IPS-20b (cell line): ENCODE data around the gene ZNF397.

ENCODE experiments used
- H3K27ac ChIP-seq: one replicate; pipeline ENCODE4 v1.5.1; 2013; ENCODE audit warnings: low read length
- H3K27me3 ChIP-seq: 2 replicates; pipeline ENCODE4 v1.6.1; 2013; ENCODE audit warnings: mild to moderate bottlenecking, low read length, inconsistent platforms; ENCODE audit not compliant: insufficient read depth
- H3K36me3 ChIP-seq: 2 replicates; pipeline ENCODE4 v1.6.1; 2013; ENCODE audit warnings: low read depth, mild to moderate bottlenecking, inconsistent platforms, low read length, moderate library complexity; ENCODE audit not compliant: insufficient read depth
- H3K4me1 ChIP-seq: 2 replicates; pipeline ENCODE4 v1.6.1; 2013; ENCODE audit warnings: mild to moderate bottlenecking, control low read depth, inconsistent platforms, low read length, moderate library complexity; ENCODE audit not compliant: insufficient read depth
- H3K4me3 ChIP-seq: 2 replicates; pipeline ENCODE4 v1.5.1; 2013; ENCODE audit warnings: mild to moderate bottlenecking, low read length, inconsistent platforms
- H3K9ac ChIP-seq: 2 replicates; pipeline ENCODE4 v1.6.1; 2013; ENCODE audit warnings: low read depth, mild to moderate bottlenecking, inconsistent platforms, low read length, moderate library complexity
- H3K9me3 ChIP-seq: 2 replicates; pipeline ENCODE4 v1.6.1; 2013; ENCODE audit warnings: mild to moderate bottlenecking, low read depth, low read length, inconsistent platforms; ENCODE audit not compliant: insufficient read depth

ZNF397 gene

GRCh38 chr18:35303610-35304009 is 62.8 kb downstream of the ZNF397 start:
- Histone ChIP-seq H3K9ac (no peak overlapping the region), H3K9me3 (peaks cover 75% of the 10 kb centered on the region), H3K27me3 (no peaks in the 10 kb centered on the region), H3K36me3 (peaks cover 72% of the 10 kb centered on the region), H3K4me3 (no peak overlapping the region), H3K4me1 (no peaks in the 10 kb centered on the region), H3K27ac (no peak overlapping the region)

DNA sequence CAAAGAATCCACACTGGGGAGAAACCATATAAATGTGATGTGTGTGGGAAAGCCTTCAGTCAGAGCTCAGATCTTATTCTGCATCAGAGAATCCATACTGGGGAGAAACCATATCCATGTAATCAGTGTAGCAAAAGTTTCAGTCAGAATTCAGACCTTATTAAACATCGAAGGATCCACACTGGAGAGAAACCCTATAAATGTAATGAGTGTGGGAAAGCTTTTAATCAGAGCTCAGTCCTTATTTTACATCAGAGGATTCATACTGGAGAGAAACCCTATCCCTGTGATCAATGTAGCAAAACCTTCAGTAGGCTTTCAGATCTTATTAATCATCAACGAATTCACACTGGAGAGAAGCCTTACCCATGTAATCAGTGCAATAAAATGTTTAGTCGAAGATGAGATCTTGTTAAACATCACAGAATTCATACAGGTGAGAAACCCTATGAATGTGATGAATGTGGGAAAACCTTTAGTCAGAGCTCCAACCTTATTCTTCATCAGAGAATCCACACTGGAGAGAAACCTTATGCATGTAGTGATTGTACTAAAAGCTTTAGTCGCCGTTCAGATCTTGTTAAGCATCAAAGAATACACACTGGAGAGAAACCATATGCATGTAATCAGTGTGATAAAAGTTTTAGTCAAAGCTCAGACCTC is 65.9 kb downstream of the ZNF397 start:
- Histone ChIP-seq H3K9ac (no peak overlapping the region), H3K4me3 (no peak overlapping the region; the same call in 1 of the 2 replicates), H3K9me3 (peaks cover 80% of the 10 kb centered on the region), H3K36me3 (peaks cover 59% of the 10 kb centered on the region), H3K27ac (no peak overlapping the region), H3K27me3 (no peaks in the 10 kb centered on the region), H3K4me1 (no peaks in the 10 kb centered on the region)
